KMS-11 (cell line): ENCODE data around the gene TMPRSS13.

Source experiments
- H2AFZ ChIP-seq: fragments of 200-600 bp; sonication (generic); 2 replicates; pipeline ENCODE4 v1.6.1; 2016; ENCODE audit warnings: antibody characterized with exemption, mixed run types, low read depth
- H3K27ac ChIP-seq: fragments of 200-600 bp; sonication (generic); 2 replicates; pipeline ENCODE4 v1.6.1; 2016; ENCODE audit warnings: mild to moderate bottlenecking, mixed run types
- H3K27me3 ChIP-seq: fragments of 200-600 bp; sonication (generic); 2 replicates; pipeline ENCODE4 v1.6.1; 2017; ENCODE audit warnings: mild to moderate bottlenecking, low read depth, mixed run types, moderate library complexity; ENCODE audit not compliant: insufficient read depth
- H3K36me3 ChIP-seq: fragments of 200-600 bp; sonication (generic); 2 replicates; pipeline ENCODE4 v1.6.1; 2017; ENCODE audit warnings: mild to moderate bottlenecking, mixed run types; ENCODE audit not compliant: insufficient read depth
- H3K4me1 ChIP-seq: fragments of 200-600 bp; sonication (generic); 2 replicates; pipeline ENCODE4 v1.6.1; 2016; ENCODE audit warnings: mild to moderate bottlenecking, low read depth, mixed run types; ENCODE audit not compliant: poor library complexity, severe bottlenecking
- H3K4me2 ChIP-seq: fragments of 200-600 bp; sonication (generic); 2 replicates; pipeline ENCODE4 v1.7.0; 2016; ENCODE audit warnings: mild to moderate bottlenecking, mixed run types
- H3K4me3 ChIP-seq: fragments of 200-600 bp; sonication (generic); IDR thresholded peaks from 2 replicates; pipeline ENCODE4 v1.6.1; 2017; ENCODE audit warnings: low read depth, low read length, mixed read lengths; ENCODE audit not compliant: insufficient read depth
- H3K79me2 ChIP-seq: fragments of 200-600 bp; sonication (generic); 2 replicates; pipeline ENCODE4 v1.6.1; 2016; ENCODE audit warnings: low read depth, mixed run types; ENCODE audit not compliant: insufficient read depth
- H3K9ac ChIP-seq: fragments of 200-600 bp; sonication (generic); 2 replicates; pipeline ENCODE4 v1.6.1; 2016; ENCODE audit warnings: mild to moderate bottlenecking, mixed run types
- H4K20me1 ChIP-seq: fragments of 200-600 bp; sonication (generic); 2 replicates; pipeline ENCODE4 v1.6.1; 2016; ENCODE audit warnings: mild to moderate bottlenecking, mixed run types; ENCODE audit not compliant: insufficient read depth
- CTCF ChIP-seq: fragments of 200-600 bp; sonication (generic); conservative IDR thresholded peaks from 2 replicates; pipeline ENCODE4 v1.6.1; 2017; ENCODE audit warnings: low read depth, mild to moderate bottlenecking, antibody characterized with exemption, low read length, moderate library complexity, mixed read lengths

Gene TMPRSS13

GRCh38 chr11:117976445-117976844, 47.2 kb upstream of the TMPRSS13 start:
- Histone ChIP-seq H3K79me2 (no peaks in the 10 kb centered on the region), H3K27ac (no peak overlapping the region)

GRCh38 chr11:117973503-117973860, 44.3 kb upstream of the TMPRSS13 start:
- Histone ChIP-seq H3K27me3 (no peaks in the 10 kb centered on the region), H3K4me3 (no peak overlapping the region), H2AFZ (no peak overlapping the region), H3K79me2 (no peaks in the 10 kb centered on the region), H4K20me1 (no peaks in the 10 kb centered on the region), H3K36me3 (no peaks in the 10 kb centered on the region), H3K27ac (no peak overlapping the region), H3K4me1 (peaks cover 8% of the 10 kb centered on the region), H3K4me2 (no peak overlapping the region), H3K9ac (no peak overlapping the region)
- no peak for TF ChIP-seq CTCF

More at GRCh38 chr11:117976445-117976844, 47.2 kb upstream of the TMPRSS13 start:
- TF ChIP-seq CTCF, result no peak
- H3K4me1 ChIP-seq, result no peaks in the 10 kb centered on the region
- H3K36me3 ChIP-seq, result no peaks in the 10 kb centered on the region
- H3K4me2 ChIP-seq, result no peak overlapping the region
- no peaks in the 10 kb centered on the region for H3K27me3 ChIP-seq
- no peak overlapping the region for H2AFZ ChIP-seq
- H3K4me3 ChIP-seq, result no peak overlapping the region
- no peaks in the 10 kb centered on the region for H4K20me1 ChIP-seq
- no peak overlapping the region for H3K9ac ChIP-seq

- no peaks in the 10 kb centered on the region for H3K79me2 ChIP-seq
- H3K4me1 ChIP-seq, result peaks cover 8% of the 10 kb centered on the region
- TF ChIP-seq CTCF, result no peak
- no peaks in the 10 kb centered on the region for H4K20me1 ChIP-seq
- H2AFZ ChIP-seq, result no peak overlapping the region
- H3K36me3 ChIP-seq, result no peaks in the 10 kb centered on the region
- no peak overlapping the region for H3K4me2 ChIP-seq
- H3K27ac ChIP-seq, result no peak overlapping the region
- H3K4me3 ChIP-seq, result no peak overlapping the region
- H3K9ac ChIP-seq, result no peak overlapping the region
- H3K27me3 ChIP-seq, result no peaks in the 10 kb centered on the region
These were observed 43.7 kb upstream of the TMPRSS13 start for GRCh38 chr11:117972629-117973502.

GRCh38 chr11:117972044-117972443, 42.8 kb upstream of the TMPRSS13 start:
- Histone ChIP-seq H3K27me3 (no peaks in the 10 kb centered on the region), H3K4me1 (peaks cover 8% of the 10 kb centered on the region), H3K27ac (no peak overlapping the region), H3K4me2 (no peak overlapping the region), H3K36me3 (no peaks in the 10 kb centered on the region), H3K9ac (no peak overlapping the region), H2AFZ (no peak overlapping the region), H4K20me1 (no peaks in the 10 kb centered on the region), H3K4me3 (no peak overlapping the region), H3K79me2 (no peaks in the 10 kb centered on the region)
- TF ChIP-seq CTCF, result no peak
